Hematopoietic multipotent progenitor cell treated with erythropoietin and hydrocortisone succinate and interleukin-3 and kit ligand, for 15 days (in vitro differentiated cells): ENCODE results near the gene TMEM179B.
"Not testable (repeated sequence)": the region's sequence is repeated elsewhere in the genome, so short reads cannot be mapped to it uniquely, and the experiment has no call there.

Source experiments
- DNase-seq: peaks from one replicate; pipeline ENCODE4 v3.0.0-alpha.2; 2015; ENCODE audit warnings: low spot score

The TMEM179B gene

GRCh38 chr11:62789576-62789975 lies 2.4 kb downstream of the TMEM179B start:
- DNase-seq, result no peak

- DNase-seq, result peak; percentile 90
Measured at GRCh38 chr11:62791501-62792201, 4.4 kb downstream of the TMEM179B start, which contains the start of gene TMEM223. TSS of gene TMEM223 (minus strand) at chr11:62792006. CDS start at chr11:62791994, 12 bp downstream.

- no peak for DNase-seq
Measured at GRCh38 chr11:62792202-62792575, 5.0 kb downstream of the TMEM179B start.

- DNase-seq, result no peak
Measured at GRCh38 chr11:62794201-62794775, 7.1 kb downstream of the TMEM179B start.

- no peak for DNase-seq
Measured at GRCh38 chr11:62796281-62796680, 9.1 kb downstream of the TMEM179B start.

- no peak for DNase-seq
Measured at GRCh38 chr11:62799486-62799885, 12.3 kb downstream of the TMEM179B start.

GRCh38 chr11:62801071-62801470 lies 13.9 kb downstream of the TMEM179B start:
- DNase-seq, result no peak

- peak; percentile 20 for DNase-seq
Measured at GRCh38 chr11:62804310-62805075, 17.3 kb downstream of the TMEM179B start.

GRCh38 chr11:62805076-62805892 lies 18.1 kb downstream of the TMEM179B start, which contains the start of gene NXF1:
TSS of gene NXF1 (minus strand) at chr11:62805440. CDS start at chr11:62805356, 84 bp downstream.
- peak; percentile 98 for DNase-seq

GRCh38 chr11:62805961-62806441 lies 18.8 kb downstream of the TMEM179B start:
- DNase-seq, result no peak

GRCh38 chr11:62806611-62807121 lies 19.5 kb downstream of the TMEM179B start:
- no peak for DNase-seq

GRCh38 chr11:62810748-62811147 lies 23.5 kb downstream of the TMEM179B start:
- no peak for DNase-seq

- DNase-seq, result no peak
Measured at GRCh38 chr11:62811659-62812058, 24.5 kb downstream of the TMEM179B start.

GRCh38 chr11:62816557-62816956 lies 29.4 kb downstream of the TMEM179B start:
- DNase-seq, result no peak

- DNase-seq, result no peak
Measured at GRCh38 chr11:62817129-62817528, 29.9 kb downstream of the TMEM179B start.

GRCh38 chr11:62823677-62824076 lies 36.5 kb downstream of the TMEM179B start:
- no peak for DNase-seq

- DNase-seq, result not testable (repeated sequence)
Measured at GRCh38 chr11:62828130-62828529, 40.9 kb downstream of the TMEM179B start.

- no peak for DNase-seq
Measured at GRCh38 chr11:62830904-62831519, 43.8 kb downstream of the TMEM179B start.

- DNase-seq, result peak; percentile 100
Measured at GRCh38 chr11:62831520-62832335, 44.5 kb downstream of the TMEM179B start, which contains the start of gene STX5. TSS of gene STX5 (minus strand) at chr11:62832051. CDS start at chr11:62831243, 808 bp downstream.
